IPS-15b (cell line): ENCODE measurements around the gene ZNF679.
"Not testable (repeated sequence)": the region's sequence is repeated elsewhere in the genome, so short reads cannot be mapped to it uniquely, and the experiment has no call there.

Experiments used
- H3K27me3 ChIP-seq: one replicate; pipeline ENCODE4 v1.6.1; 2013; ENCODE audit warnings: low read length; ENCODE audit not compliant: control insufficient read depth, insufficient read depth
- H3K36me3 ChIP-seq: one replicate; pipeline ENCODE4 v1.6.1; 2013; ENCODE audit warnings: low read length; ENCODE audit not compliant: control insufficient read depth, insufficient read depth
- H3K4me1 ChIP-seq: one replicate; pipeline ENCODE4 v1.6.1; 2013; ENCODE audit warnings: mild to moderate bottlenecking, low read length; ENCODE audit not compliant: control insufficient read depth, insufficient read depth
- H3K4me3 ChIP-seq: one replicate; pipeline ENCODE4 v1.5.1; 2013; ENCODE audit warnings: low read depth, low read length
- H3K9ac ChIP-seq: one replicate; pipeline ENCODE4 v1.6.1; 2013; ENCODE audit warnings: low read depth, mild to moderate bottlenecking, low read length
- H3K9me3 ChIP-seq: one replicate; pipeline ENCODE4 v1.6.1; 2013; ENCODE audit warnings: mild to moderate bottlenecking, low read length; ENCODE audit not compliant: control insufficient read depth, insufficient read depth

Gene ZNF679

DNA sequence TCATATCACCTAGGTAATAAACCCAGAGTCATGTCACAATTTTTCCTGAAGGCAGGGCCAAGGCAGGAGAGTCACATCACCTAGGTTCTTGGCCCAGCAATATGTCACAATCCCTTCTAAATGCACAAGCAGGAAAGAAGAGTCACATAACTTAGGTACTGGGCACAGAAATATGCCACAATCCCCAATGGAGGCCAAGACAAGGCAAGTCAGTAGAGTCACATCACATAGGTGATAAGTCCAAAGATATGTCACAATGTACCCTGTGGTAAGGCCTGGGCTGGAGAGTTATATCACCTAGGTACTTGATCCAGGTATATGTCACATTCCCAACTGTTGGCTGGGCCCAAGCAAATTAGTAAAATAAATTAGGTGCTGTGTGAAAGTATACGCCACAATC lies at the start of gene ZNF679:
ZNF679 (plus strand) TSS at position 301 of the 400 bp plus-strand sequence. CDS start 20,644 bp downstream, outside the sequence.
- H3K9ac ChIP-seq, H3K4me1 ChIP-seq, H3K36me3 ChIP-seq, H3K27me3 ChIP-seq, H3K4me3 ChIP-seq: not testable (repeated sequence)
- H3K9me3 ChIP-seq: peaks cover 40% of the 10 kb centered on the region

DNA sequence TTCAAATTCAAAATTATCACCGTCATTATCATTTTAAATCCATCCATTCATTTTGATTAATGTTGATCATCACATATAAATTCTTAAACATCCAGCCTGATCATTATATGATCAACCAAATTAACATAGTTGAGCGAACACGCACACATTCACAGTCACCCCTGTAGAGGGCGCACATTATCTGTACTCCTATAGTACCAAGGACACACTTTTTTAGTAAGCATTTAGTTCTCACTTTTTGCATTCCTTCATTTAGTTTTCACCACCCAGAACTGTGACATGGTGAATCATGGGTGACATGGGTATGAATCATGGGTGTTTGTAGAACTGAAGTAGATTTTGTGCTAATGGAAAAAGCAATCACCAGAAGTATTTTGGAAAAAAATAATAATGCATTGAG lies 47.3 kb upstream of the ZNF679 start:
- Histone ChIP-seq H3K36me3 (no peaks in the 10 kb centered on the region), H3K9me3 (peaks cover 4% of the 10 kb centered on the region), H3K27me3 (no peaks in the 10 kb centered on the region), H3K9ac (no peak overlapping the region), H3K4me1 (no peaks in the 10 kb centered on the region), H3K4me3 (no peak overlapping the region)

DNA sequence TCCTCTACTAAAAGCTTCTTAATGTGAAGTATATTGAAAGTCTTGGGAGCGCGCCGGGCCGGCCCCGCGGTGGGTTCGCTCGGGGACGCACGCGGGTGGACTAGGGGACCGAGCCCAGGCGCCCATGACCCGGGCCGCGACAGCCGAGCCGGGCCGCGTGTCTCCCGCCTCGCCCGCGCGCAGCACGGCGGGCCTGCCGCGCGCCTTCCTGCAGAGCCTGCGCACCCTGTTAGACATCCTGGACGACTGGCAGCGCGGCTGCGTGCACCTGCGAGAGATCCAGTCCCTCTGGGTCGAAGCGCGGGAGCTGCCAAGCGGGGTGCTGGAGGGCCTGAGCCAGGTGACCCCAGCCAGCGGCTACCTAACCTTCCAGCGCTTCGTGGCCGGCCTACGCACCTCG lies 46.7 kb upstream of the ZNF679 start:
- H3K27me3 ChIP-seq: no peaks in the 10 kb centered on the region
- no peaks in the 10 kb centered on the region for H3K4me1 ChIP-seq
- H3K36me3 ChIP-seq: no peaks in the 10 kb centered on the region
- no peak overlapping the region for H3K4me3 ChIP-seq
- H3K9me3 ChIP-seq: peaks cover 4% of the 10 kb centered on the region
- no peak overlapping the region for H3K9ac ChIP-seq

DNA sequence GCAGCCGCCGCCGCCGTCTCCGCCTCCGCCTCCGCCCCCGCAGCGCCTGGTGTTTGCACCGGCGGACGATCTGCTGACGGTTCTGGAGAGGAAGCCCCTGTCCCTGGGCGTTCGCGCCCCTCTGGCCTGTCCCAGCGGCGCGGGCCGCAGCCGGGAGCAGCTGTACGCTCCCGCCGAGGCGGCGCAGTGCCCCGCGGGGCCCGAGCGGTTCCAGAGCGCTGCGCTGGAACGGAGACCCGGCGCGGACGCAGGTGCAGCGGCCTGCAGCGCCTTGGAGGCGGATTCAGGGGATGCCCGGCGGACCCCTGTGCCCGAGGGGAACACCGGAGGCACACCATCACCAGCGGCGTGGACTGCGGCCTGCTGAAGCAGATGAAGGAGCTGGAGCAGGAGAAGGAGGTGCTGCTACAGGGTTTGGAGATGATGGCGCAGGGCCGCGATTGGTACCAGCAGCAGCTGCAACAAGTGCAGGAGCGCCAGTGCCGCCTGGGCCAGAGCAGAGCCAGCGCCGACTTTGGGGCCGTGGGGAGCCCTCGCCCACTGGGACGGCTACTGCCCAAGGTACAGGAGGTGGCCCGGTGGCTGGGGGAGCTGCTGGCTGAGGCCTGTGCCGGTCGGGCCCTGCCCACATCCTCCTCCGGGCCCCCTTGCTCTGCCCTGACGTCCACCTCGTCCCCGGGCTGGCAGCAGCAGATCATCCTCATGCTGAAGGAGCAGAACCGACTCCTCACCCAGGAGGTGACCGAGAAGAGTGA lies 46.1 kb upstream of the ZNF679 start:
- Histone ChIP-seq H3K9me3 (peaks cover 4% of the 10 kb centered on the region), H3K9ac (no peak overlapping the region), H3K36me3 (no peaks in the 10 kb centered on the region), H3K4me1 (no peaks in the 10 kb centered on the region), H3K4me3 (no peak overlapping the region), H3K27me3 (no peaks in the 10 kb centered on the region)

DNA sequence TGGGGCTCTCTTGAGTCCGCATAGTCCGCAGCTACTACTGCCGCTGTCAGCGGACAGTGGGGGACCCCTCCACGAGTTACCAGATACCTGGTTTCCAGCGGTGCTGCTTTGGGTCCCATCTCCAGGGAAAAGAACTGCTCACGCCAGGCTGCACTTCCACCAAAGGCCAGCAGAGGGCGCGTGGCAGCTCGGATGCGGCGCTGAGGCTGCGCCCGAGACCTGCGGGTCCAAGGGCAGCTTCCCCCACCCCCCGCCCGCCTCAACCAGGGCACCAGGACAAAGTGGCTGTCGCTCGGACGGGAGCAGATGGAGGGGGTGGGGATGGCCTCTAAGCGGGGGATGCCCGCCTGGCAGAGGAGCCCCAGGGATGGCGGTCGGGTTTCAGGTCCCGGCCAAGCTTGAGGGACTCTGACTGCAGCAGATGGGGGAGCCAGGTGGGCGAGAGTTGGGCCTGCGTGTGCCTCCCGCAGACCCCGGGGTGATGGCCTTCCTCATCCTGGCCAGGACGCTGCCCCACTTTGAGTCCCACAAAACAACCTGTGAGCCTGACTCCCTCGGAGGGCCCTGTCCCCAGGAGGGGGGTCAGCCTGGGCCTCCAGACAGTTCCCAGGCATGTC lies 45.0 kb upstream of the ZNF679 start:
- peaks cover 8% of the 10 kb centered on the region for H3K9me3 ChIP-seq
- no peak overlapping the region for H3K9ac ChIP-seq
- H3K4me3 ChIP-seq: no peak overlapping the region
- H3K36me3 ChIP-seq: no peaks in the 10 kb centered on the region
- no peaks in the 10 kb centered on the region for H3K4me1 ChIP-seq
- no peaks in the 10 kb centered on the region for H3K27me3 ChIP-seq

DNA sequence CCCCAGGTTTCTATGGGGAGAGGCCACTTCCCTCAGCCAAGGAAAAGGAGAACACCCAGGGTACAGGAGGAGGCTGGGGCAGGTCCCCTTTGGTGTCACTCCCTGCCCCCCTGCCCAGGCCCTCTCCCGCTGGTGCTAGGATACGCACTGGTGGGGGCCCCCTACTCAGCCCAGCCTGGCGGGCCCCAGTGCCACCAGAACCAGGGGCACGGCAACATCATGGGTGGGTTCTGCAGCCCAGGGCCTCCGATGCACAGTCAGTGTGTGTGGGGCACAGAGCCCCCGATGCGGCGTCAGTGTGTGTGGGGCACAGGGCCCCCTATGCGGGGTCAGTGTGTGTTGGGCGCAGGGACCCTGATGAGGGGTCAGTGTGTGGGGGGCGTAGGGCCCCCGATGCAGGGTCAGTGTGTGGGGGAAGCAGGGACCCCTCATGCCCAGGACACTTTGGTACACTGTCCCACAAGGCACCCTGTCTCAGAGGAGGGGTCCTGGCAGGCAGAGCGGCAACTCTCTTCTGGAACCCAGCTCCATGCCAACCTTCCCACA lies 44.4 kb upstream of the ZNF679 start:
- Histone ChIP-seq H3K36me3 (no peaks in the 10 kb centered on the region), H3K4me3 (no peak overlapping the region), H3K9me3 (peaks cover 8% of the 10 kb centered on the region), H3K9ac (no peak overlapping the region), H3K27me3 (no peaks in the 10 kb centered on the region), H3K4me1 (no peaks in the 10 kb centered on the region)

DNA sequence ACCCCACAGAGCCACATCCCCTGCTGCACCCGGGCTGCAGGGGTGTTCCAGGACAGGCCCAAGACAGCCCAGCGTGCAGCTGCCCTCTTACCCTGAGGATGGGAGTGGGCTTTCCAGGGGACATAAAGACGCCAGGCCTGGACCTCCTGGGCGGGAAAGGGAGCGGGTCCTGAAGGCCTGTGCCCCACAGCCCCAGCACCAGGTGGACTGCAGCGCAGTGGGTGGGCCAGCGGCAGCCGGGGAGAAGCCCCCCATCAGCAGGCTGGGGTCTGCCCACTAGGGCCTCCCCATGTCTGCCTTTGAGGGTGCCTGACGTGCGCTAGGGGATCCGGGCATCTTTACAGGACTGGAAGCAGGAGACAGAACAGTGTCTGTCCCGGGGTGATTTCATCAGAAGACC lies 43.9 kb upstream of the ZNF679 start:
- Histone ChIP-seq H3K9me3 (peaks cover 8% of the 10 kb centered on the region), H3K9ac (no peak overlapping the region), H3K27me3 (no peaks in the 10 kb centered on the region), H3K4me3 (no peak overlapping the region), H3K4me1 (no peaks in the 10 kb centered on the region), H3K36me3 (no peaks in the 10 kb centered on the region)

DNA sequence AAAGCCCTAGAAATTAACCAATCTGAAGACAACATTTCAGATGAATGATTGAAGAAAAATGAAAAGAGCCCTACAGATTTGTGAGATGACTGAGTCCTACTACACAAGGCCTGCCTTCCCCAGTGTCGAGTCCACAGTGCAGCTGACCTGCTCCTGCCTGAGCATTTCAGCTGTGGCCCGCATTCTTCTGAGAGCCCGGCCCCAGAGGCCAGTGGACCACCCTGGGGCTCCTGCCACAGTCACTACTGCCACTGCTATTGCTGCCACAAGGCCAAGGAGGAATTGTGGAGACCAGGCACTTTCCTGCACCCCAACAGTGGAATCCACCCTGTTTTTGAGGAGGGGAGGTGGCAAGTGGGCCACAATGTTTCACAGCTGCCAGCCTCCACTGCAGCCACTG lies 40.9 kb upstream of the ZNF679 start:
- no peaks in the 10 kb centered on the region for H3K4me1 ChIP-seq
- no peaks in the 10 kb centered on the region for H3K36me3 ChIP-seq
- no peak overlapping the region for H3K4me3 ChIP-seq
- no peaks in the 10 kb centered on the region for H3K27me3 ChIP-seq
- H3K9me3 ChIP-seq: peaks cover 10% of the 10 kb centered on the region
- H3K9ac ChIP-seq: no peak overlapping the region

DNA sequence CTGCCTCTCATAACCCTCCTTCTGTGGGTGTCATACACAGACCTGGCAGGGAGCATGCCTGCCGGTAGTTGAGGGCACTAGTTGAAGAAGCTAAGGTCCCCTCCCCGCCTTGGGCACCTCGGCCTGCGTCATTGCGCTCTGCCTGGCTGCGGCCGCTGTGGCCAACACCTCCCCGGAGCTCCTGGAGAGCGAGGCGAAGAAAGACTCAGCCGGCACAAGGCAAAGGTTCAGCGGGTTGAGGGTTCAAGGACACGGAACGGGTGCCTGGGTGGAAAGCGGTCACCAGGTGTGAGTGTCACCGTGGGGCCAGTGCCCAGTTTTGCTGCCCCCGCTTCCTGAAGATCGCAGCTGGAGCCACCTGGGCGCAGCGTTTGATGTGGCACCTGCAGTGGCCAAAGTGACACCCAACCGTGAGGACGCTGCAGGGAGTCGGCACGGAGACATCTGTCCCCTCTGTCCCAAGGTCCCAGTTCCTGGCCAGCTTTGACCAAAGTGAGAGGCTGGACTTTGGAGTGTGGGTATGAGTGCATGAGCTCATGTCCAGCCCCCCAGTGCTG lies 36.0 kb upstream of the ZNF679 start:
- Histone ChIP-seq H3K36me3 (no peaks in the 10 kb centered on the region), H3K4me1 (no peaks in the 10 kb centered on the region), H3K4me3 (no peak overlapping the region), H3K9ac (no peak overlapping the region), H3K27me3 (no peaks in the 10 kb centered on the region), H3K9me3 (peaks cover 7% of the 10 kb centered on the region)

DNA sequence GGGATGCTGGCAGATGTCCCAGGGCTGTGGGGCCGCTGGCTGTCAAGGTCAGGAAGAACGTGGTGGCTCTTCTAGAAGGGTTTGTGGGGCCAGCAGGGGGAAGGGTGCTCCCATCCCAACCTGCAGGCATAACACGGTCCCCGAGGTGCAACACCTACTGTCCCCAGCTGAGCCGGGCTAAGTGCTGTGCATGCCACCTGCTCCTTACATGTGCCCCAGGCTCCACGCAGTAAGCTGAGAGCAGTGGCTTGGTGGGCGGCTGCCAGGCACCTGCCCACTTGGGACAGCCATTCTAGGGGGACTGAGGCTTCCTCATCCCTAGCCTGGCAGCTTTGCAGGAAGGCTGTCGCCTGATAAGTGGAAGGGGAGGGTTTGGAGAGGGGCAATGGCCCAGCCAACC lies 35.5 kb upstream of the ZNF679 start:
- Histone ChIP-seq H3K9me3 (peaks cover 7% of the 10 kb centered on the region), H3K27me3 (no peaks in the 10 kb centered on the region), H3K4me3 (no peak overlapping the region)

DNA sequence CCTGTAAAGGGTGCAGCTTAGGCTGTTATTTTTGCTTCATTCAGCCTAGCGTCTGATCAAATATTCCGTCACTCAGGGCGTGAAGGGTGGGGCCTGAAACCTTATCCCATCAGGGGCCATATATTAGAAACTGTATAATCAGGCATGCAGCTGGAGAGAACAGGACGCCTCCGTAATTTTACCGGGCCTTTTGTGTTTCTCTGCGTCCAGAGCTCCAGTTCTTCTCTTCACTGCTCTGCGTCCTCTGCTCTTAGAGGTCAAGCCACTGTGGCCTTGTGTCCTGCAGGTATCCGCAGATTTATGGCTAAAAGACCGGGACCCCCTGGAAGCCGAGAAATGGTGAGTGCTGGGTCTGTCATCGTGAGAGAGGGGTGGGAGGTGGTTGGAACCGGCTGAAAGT lies 21.4 kb upstream of the ZNF679 start, which contains the start of gene ZNF735:
ZNF735 (plus strand) TSS at position 301 of the 400 bp plus-strand sequence; CDS start at position 301, 0 bp downstream.
- Histone ChIP-seq H3K9ac (no peak within 1 kb of the TSS), H3K36me3 (no peaks in the 10 kb centered on the region), H3K27me3 (no peaks in the 10 kb centered on the region), H3K4me1 (no peaks in the 10 kb centered on the region), H3K4me3 (no peak within 1 kb of the TSS), H3K9me3 (peaks cover 3% of the 10 kb centered on the region)

More for the DNA sequence above, 35.5 kb upstream of the ZNF679 start:
- no peak overlapping the region for H3K9ac ChIP-seq
- no peaks in the 10 kb centered on the region for H3K4me1 ChIP-seq
- no peaks in the 10 kb centered on the region for H3K36me3 ChIP-seq
